Liver (tissue), 9 donors: ENCODE measurements around the gene CBX4. TPM values are rescaled to one million over a fixed set of nuclear protein-coding genes. Genes with fewer than 3 reads are reported as not detected.

ENCODE experiments used
- DNase-seq: peaks from one replicate; pipeline ENCODE4 v3.0.0-alpha.2; 2017; ENCODE audit warnings: low spot score
- H3K27ac ChIP-seq, 2 donors: one replicate each; pipeline ENCODE4 v1.7.0; 2013; ENCODE audit warnings: inconsistent platforms in 2 of 2, low read length in 2 of 2, control low read depth in 1 of 2, low read depth in 1 of 2, mild to moderate bottlenecking in 1 of 2
- H3K27me3 ChIP-seq, 4 donors: one replicate each; pipeline versions ENCODE4 v1.6.1 to v1.7.0; 2013; ENCODE audit warnings: low read length in 3 of 4, inconsistent platforms in 1 of 4, mild to moderate bottlenecking in 1 of 4, moderate library complexity in 1 of 4; ENCODE audit not compliant: control insufficient read depth in 4 of 4, insufficient read depth in 4 of 4
- H3K36me3 ChIP-seq, 4 donors: one replicate each; pipeline versions ENCODE4 v1.6.1 to v1.7.0; 2013; ENCODE audit warnings: low read length in 3 of 4, mild to moderate bottlenecking in 3 of 4, low read depth in 1 of 4, moderate library complexity in 1 of 4; ENCODE audit not compliant: control insufficient read depth in 4 of 4, insufficient read depth in 3 of 4
- H3K4me1 ChIP-seq, 4 donors: one replicate each; pipeline versions ENCODE4 v1.6.1 to v1.7.0; 2013; ENCODE audit warnings: low read length in 3 of 4, mild to moderate bottlenecking in 3 of 4, moderate library complexity in 1 of 4; ENCODE audit not compliant: control insufficient read depth in 4 of 4, insufficient read depth in 4 of 4
- H3K4me3 ChIP-seq, 3 donors: one replicate each; pipeline versions ENCODE4 v1.6.1 to v1.7.0; 2013; ENCODE audit warnings: low read length in 3 of 3, control low read depth in 1 of 3, low read depth in 1 of 3, mild to moderate bottlenecking in 1 of 3
- H3K9ac ChIP-seq, 2 donors: one replicate each; pipeline ENCODE4 v1.7.0; 2013; ENCODE audit warnings: low read length in 2 of 2, mild to moderate bottlenecking in 2 of 2, moderate library complexity in 2 of 2, control low read depth in 1 of 2, low read depth in 1 of 2
- H3K9me3 ChIP-seq, 4 donors: one replicate each; pipeline versions ENCODE4 v1.6.1 to v1.7.0; 2013; ENCODE audit warnings: low read length in 3 of 4; ENCODE audit not compliant: control insufficient read depth in 4 of 4
- ATF3 ChIP-seq: IDR thresholded peaks from 2 replicates; pipeline ENCODE4 v1.6.1; 2016; ENCODE audit warnings: antibody characterized with exemption
- EGR1 ChIP-seq, 2 donors: IDR thresholded peaks; 2 replicates each; pipeline ENCODE4 v1.6.1; 2016 to 2018; ENCODE audit warnings: antibody characterized with exemption in 2 of 2, low read depth in 2 of 2
- FOXA1 ChIP-seq: IDR thresholded peaks from 2 replicates; pipeline ENCODE4 v1.6.1; 2016; ENCODE audit warnings: antibody characterized with exemption
- GABPA ChIP-seq, 2 donors: IDR thresholded peaks in 1 of 2; conservative IDR thresholded peaks in 1 of 2; 2 replicates each; pipeline ENCODE4 v1.6.1; 2016; ENCODE audit warnings: antibody characterized with exemption in 2 of 2, mild to moderate bottlenecking in 1 of 2, moderate library complexity in 1 of 2
- HNF4A ChIP-seq, 2 donors: conservative IDR thresholded peaks; 2 replicates each; pipeline ENCODE4 v1.6.1; 2016; ENCODE audit warnings: antibody characterized with exemption in 2 of 2, mild to moderate bottlenecking in 2 of 2
- HNF4G ChIP-seq: IDR thresholded peaks from 2 replicates; pipeline ENCODE4 v1.6.1; 2016; ENCODE audit warnings: antibody characterized with exemption
- JUND ChIP-seq, 2 donors: IDR thresholded peaks; 2 replicates each; pipeline ENCODE4 v1.6.1; 2016; ENCODE audit warnings: antibody characterized with exemption in 2 of 2
- NR2F2 ChIP-seq: IDR thresholded peaks from 2 replicates; pipeline ENCODE4 v1.6.1; 2016; ENCODE audit warnings: antibody characterized with exemption
- RAD21 ChIP-seq, 2 donors: IDR thresholded peaks; 2 replicates each; pipeline ENCODE4 v1.6.1; 2016; ENCODE audit warnings: antibody characterized with exemption in 2 of 2, mild to moderate bottlenecking in 2 of 2
- RXRA ChIP-seq, 2 donors: IDR thresholded peaks; 2 replicates each; pipeline ENCODE4 v1.6.1; 2017 to 2018; ENCODE audit warnings: antibody characterized with exemption in 2 of 2, mild to moderate bottlenecking in 1 of 2
- SP1 ChIP-seq: IDR thresholded peaks from 2 replicates; pipeline ENCODE4 v1.6.1; 2018; ENCODE audit warnings: antibody characterized with exemption, mild to moderate bottlenecking
- YY1 ChIP-seq: IDR thresholded peaks from 2 replicates; pipeline ENCODE4 v1.6.1; 2016; ENCODE audit warnings: antibody characterized with exemption, mild to moderate bottlenecking
- ZBTB33 ChIP-seq: IDR thresholded peaks from 2 replicates; pipeline ENCODE4 v1.6.1; 2016; ENCODE audit warnings: antibody characterized with exemption
- WGBS: extraction: QIAGEN DNeasy Blood & Tissue Kit; methylation state at CpG from one replicate; pipeline ENCODE4 v1.1.7; 2013; 5-methylcytosine and 5-hydroxymethylcytosine counted together
- polyA plus RNA-seq, 2 donors: library from polyadenylated mRNA; stranded (reverse) in 1 of 2; unstranded in 1 of 2; fragments of 200-250 nt in 1 of 2; fragments of >200 nt in 1 of 2; fragmentation: Nextera tagmentation in 1 of 2; extraction: Ambion mirVana in 1 of 2; gene quantifications; one replicate each; pipeline versions ENCODE4 v1.2.1 to v1.2.3, GENCODE V29; 2013 to 2015
- total RNA-seq, 2 donors: library from RNA; depleted of rRNA; stranded (reverse); fragments of >200 nt; gene quantifications; one replicate each; pipeline ENCODE4 v1.2.3, GENCODE V29; 2014
- TF ChIP-seq, protein P1 (sequence below): IDR thresholded peaks from 2 replicates; pipeline ENCODE4 v1.6.1; 2016; ENCODE audit warnings: antibody characterized with exemption, mild to moderate bottlenecking
- TF ChIP-seq, protein P2 (sequence below): fragments of 150-350 bp; IDR thresholded peaks from 2 replicates; pipeline ENCODE4 v1.5.1; 2017; ENCODE audit warnings: improper control_type of control experiment, low read depth, low read length; ENCODE audit not compliant: missing input control
- donor health status: healthy.
- donor health status: healthy.
- donor health status: healthy.
- donor health status: healthy.
- donor health status: healthy.

The CBX4 gene
- total and polyA plus RNA-seq, 4 donors, result 4.8 to 8.9 (median 6.3) TPM

DNA sequence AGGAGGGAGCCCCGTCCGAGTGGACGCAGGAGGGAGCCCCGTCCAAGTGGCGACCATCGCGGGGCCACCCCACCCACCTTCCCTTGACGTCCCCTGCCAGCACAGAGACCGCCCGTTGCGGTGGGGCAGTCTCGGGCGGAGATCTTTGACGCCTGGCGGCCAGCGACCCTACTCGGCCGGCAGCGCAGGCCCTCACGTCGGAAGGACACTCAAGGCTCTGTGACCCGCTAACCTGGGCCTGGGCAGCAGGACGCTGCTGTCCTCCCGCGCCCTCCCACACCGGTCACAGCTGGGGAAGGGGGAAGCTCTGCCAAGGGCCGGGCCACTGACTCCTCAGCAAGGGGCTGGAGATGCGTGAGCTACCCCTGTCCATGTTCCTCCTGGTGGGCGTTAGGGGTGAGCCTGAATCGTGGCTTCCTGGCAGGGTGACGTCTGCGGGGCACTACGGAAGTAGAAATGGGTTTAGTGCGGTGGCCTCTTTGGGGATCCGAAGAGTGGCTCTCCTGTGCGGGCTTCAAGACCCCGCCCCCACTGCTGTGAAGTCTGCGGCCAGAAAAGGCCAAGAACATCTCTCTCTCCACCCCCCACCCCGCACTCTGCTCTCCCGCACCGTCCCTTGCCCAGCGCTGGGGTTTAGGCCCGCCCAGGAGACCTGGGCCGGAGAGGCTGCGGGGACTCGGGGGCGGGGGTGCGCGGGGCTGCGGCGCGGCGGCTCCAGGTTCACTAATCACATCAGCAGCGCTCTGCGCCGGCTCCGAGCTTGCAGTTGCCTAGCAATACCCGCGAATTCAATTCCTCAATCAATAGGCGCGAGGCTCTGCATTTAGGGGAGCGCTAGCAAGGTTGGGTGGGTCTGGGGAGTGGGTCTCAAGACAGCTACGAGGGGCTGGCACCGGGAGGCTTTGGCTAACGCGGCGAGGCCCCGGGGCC is 48.2 kb downstream of the CBX4 start:
- DNase-seq, result no peak
- no peaks in the 10 kb centered on the region for H3K9me3 ChIP-seq
- TF ChIP-seq, protein P1, sequence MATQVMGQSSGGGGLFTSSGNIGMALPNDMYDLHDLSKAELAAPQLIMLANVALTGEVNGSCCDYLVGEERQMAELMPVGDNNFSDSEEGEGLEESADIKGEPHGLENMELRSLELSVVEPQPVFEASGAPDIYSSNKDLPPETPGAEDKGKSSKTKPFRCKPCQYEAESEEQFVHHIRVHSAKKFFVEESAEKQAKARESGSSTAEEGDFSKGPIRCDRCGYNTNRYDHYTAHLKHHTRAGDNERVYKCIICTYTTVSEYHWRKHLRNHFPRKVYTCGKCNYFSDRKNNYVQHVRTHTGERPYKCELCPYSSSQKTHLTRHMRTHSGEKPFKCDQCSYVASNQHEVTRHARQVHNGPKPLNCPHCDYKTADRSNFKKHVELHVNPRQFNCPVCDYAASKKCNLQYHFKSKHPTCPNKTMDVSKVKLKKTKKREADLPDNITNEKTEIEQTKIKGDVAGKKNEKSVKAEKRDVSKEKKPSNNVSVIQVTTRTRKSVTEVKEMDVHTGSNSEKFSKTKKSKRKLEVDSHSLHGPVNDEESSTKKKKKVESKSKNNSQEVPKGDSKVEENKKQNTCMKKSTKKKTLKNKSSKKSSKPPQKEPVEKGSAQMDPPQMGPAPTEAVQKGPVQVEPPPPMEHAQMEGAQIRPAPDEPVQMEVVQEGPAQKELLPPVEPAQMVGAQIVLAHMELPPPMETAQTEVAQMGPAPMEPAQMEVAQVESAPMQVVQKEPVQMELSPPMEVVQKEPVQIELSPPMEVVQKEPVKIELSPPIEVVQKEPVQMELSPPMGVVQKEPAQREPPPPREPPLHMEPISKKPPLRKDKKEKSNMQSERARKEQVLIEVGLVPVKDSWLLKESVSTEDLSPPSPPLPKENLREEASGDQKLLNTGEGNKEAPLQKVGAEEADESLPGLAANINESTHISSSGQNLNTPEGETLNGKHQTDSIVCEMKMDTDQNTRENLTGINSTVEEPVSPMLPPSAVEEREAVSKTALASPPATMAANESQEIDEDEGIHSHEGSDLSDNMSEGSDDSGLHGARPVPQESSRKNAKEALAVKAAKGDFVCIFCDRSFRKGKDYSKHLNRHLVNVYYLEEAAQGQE, result no peak
- TF ChIP-seq EGR1 (IDR thresholded peaks at IDR 0.05; ENCODE audit: low read depth in 2 of 2) (no peak), HNF4A (conservative IDR thresholded peaks at IDR 0.05) (no peak), YY1 (no peak), FOXA1 (no peak), RAD21 (IDR thresholded peaks at IDR 0.05) (no peak), ATF3 (no peak), GABPA (IDR thresholded peaks at IDR 0.05 in 1 of 2, conservative IDR thresholded peaks at IDR 0.05 in 1 of 2) (no peak), RXRA (IDR thresholded peaks at IDR 0.05) (no peak), SP1 (no peak)
- TF ChIP-seq, protein P2, sequence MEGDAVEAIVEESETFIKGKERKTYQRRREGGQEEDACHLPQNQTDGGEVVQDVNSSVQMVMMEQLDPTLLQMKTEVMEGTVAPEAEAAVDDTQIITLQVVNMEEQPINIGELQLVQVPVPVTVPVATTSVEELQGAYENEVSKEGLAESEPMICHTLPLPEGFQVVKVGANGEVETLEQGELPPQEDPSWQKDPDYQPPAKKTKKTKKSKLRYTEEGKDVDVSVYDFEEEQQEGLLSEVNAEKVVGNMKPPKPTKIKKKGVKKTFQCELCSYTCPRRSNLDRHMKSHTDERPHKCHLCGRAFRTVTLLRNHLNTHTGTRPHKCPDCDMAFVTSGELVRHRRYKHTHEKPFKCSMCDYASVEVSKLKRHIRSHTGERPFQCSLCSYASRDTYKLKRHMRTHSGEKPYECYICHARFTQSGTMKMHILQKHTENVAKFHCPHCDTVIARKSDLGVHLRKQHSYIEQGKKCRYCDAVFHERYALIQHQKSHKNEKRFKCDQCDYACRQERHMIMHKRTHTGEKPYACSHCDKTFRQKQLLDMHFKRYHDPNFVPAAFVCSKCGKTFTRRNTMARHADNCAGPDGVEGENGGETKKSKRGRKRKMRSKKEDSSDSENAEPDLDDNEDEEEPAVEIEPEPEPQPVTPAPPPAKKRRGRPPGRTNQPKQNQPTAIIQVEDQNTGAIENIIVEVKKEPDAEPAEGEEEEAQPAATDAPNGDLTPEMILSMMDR, result no peak
- H3K4me1 ChIP-seq, result peaks cover 2 to 13% (median 11%) of the 10 kb centered on the region in 4 donors
- no peak overlapping the region for H3K9ac ChIP-seq
- H3K27ac ChIP-seq, result no peak overlapping the region
- WGBS, result 8% methylated on average over 68 of the region's 68 CpGs
- no peak overlapping the region for H3K4me3 ChIP-seq
- H3K27me3 ChIP-seq, result peaks cover 0 to 15% (median 10%) of the 10 kb centered on the region in 4 donors
- peaks cover 0 to 6% (median 0%) of the 10 kb centered on the region in 4 donors for H3K36me3 ChIP-seq

DNA sequence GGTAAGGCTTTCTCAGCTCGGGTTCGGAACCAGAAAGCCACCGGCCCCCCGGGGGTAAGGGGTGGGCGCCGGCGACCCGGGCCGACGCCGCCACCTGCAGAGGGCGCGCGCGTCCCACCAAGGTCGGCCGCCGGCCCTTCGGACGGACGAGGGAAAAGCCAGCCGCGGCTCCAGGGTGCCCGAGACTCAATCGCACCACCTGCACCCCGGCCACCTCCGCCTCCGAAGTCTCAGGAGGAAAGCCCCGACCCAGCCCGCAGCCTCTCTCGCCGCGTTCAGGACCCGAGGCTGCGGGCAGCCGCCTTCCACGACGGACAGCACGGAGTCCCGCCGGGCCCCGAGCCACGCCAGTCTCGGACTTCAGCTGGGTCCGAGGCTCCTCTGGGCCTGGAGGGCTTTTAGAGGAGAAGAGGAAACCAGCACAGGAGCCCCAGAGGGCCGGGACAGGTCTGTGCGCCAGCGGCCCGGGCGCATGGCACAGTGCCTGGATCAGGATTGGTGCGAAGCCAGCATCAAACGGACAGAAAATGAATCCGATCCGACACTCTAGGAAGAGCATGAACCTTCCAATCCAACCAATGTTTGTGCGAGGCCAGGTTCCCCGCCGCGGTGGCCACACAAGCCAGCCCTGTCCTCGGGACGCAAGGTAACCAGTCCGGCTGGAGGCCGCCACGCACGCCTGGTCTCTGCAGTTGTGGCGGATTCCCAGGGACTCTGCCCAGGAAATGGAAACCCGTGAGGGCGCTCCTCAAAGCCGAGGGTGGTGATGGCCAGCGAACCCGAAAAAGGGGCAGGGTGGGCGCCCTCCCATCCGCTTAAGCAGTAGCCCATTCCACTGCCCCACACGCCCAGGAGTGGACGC is 49.1 kb downstream of the CBX4 start:
- H3K4me3 ChIP-seq, result peak overlapping the region in 1 of 3 donors; percentile 30
- DNase-seq, result no peak
- H3K27ac ChIP-seq, result no peak overlapping the region
- no peak overlapping the region for H3K9ac ChIP-seq
- H3K4me1 ChIP-seq, result peaks cover 0 to 10% (median 7%) of the 10 kb centered on the region in 4 donors
- 5% methylated on average over 74 of the region's 74 CpGs for WGBS
- H3K9me3 ChIP-seq, result no peaks in the 10 kb centered on the region
- H3K36me3 ChIP-seq, result peaks cover 0 to 6% (median 0%) of the 10 kb centered on the region in 4 donors
- H3K27me3 ChIP-seq, result peaks cover 0 to 15% (median 10%) of the 10 kb centered on the region in 4 donors
- TF ChIP-seq FOXA1, result no peak
- no peak for TF ChIP-seq HNF4G
- no peak for TF ChIP-seq JUND (IDR thresholded peaks at IDR 0.05)
- no peak for TF ChIP-seq YY1
- TF ChIP-seq EGR1 (IDR thresholded peaks at IDR 0.05; ENCODE audit: low read depth in 2 of 2), result no peak
- TF ChIP-seq NR2F2, result no peak
- TF ChIP-seq RXRA (IDR thresholded peaks at IDR 0.05), result no peak
- no peak for TF ChIP-seq ZBTB33
- TF ChIP-seq, protein P1, result no peak
